Spleen (tissue), 3 donors: Measurements from ENCODE around the gene PEX5L.

Source experiments
- POLR2A ChIP-seq, 3 donors: fragments of 450-650 bp; IDR thresholded peaks; one replicate each; pipeline ENCODE4 v1.5.1; 2017; ENCODE audit warnings: antibody characterized with exemption in 3 of 3, mild to moderate bottlenecking in 1 of 3
- POLR2AphosphoS5 ChIP-seq, 3 donors: sonication (generic); formaldehyde crosslinking; IDR thresholded peaks; one replicate each; pipeline ENCODE4 v1.5.1; 2017; ENCODE audit warnings: antibody characterized with exemption in 3 of 3

- no peak for TF ChIP-seq POLR2A (IDR thresholded peaks at IDR 0.05)
- no peak for TF ChIP-seq POLR2AphosphoS5 (IDR thresholded peaks at IDR 0.05)
Measured at GRCh38 chr3:179958759-179959158, 78.0 kb downstream of the PEX5L start.
